ENCODE data around the gene NAT16.

DNA sequence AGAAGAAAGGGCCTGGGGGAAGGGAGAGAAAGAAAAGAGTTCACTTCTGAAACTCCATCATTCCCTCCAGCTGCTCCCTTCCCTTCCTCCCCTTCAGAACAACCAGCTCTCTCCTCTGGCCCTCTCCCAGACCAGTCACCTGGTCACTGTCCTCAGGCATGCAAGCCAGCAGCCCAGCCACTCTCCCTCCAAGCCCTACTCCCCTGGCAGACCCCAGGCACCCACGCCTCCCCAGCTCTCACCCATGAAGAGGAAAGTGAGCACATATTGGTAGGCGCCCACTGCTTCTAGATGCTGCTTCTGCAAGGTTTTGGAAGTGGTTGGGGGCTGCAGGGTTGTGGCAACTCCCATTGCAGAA is 20.4 kb upstream of the NAT16 start:
- TF ChIP-seq, protein P1, sequence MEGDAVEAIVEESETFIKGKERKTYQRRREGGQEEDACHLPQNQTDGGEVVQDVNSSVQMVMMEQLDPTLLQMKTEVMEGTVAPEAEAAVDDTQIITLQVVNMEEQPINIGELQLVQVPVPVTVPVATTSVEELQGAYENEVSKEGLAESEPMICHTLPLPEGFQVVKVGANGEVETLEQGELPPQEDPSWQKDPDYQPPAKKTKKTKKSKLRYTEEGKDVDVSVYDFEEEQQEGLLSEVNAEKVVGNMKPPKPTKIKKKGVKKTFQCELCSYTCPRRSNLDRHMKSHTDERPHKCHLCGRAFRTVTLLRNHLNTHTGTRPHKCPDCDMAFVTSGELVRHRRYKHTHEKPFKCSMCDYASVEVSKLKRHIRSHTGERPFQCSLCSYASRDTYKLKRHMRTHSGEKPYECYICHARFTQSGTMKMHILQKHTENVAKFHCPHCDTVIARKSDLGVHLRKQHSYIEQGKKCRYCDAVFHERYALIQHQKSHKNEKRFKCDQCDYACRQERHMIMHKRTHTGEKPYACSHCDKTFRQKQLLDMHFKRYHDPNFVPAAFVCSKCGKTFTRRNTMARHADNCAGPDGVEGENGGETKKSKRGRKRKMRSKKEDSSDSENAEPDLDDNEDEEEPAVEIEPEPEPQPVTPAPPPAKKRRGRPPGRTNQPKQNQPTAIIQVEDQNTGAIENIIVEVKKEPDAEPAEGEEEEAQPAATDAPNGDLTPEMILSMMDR (IDR thresholded peaks at IDR 0.05; ENCODE audit: control extremely low read depth in 1 of 3, insufficient read depth in 1 of 3, low read depth in 1 of 3, low read length in 3 of 3): no peak
- TF ChIP-seq NRF1 (IDR thresholded peaks at IDR 0.05; ENCODE audit: low read depth, low read length): no peak
- TF ChIP-seq, protein P2, sequence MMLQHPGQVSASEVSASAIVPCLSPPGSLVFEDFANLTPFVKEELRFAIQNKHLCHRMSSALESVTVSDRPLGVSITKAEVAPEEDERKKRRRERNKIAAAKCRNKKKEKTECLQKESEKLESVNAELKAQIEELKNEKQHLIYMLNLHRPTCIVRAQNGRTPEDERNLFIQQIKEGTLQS (IDR thresholded peaks at IDR 0.05; ENCODE audit: insufficient read depth, low read depth, low read length): no peak
- TF ChIP-seq RNF2 (IDR thresholded peaks at IDR 0.05; ENCODE audit: borderline replicate concordance, low read depth, low read length, missing control alignments, poor library complexity, severe bottlenecking): no peak

Measured in H1 (cell line).